Adipocyte (in vitro differentiated cells): ENCODE measurements around the gene SIDT2.
"Not testable (repeated sequence)": the region's sequence is repeated elsewhere in the genome, so short reads cannot be mapped to it uniquely, and the experiment has no call there.

Experiments used
- DNase-seq: peaks from one replicate; pipeline ENCODE4 v3.0.0-alpha.2; 2015; ENCODE audit warnings: low read depth
- H3K27me3 ChIP-seq: replicated peaks from 2 replicates; pipeline ENCODE4 v1.7.0; 2013; ENCODE audit warnings: mild to moderate bottlenecking, low read length, moderate library complexity; ENCODE audit not compliant: control insufficient read depth, insufficient read depth
- H3K36me3 ChIP-seq: 2 replicates; pipeline ENCODE4 v1.7.0; 2013; ENCODE audit warnings: low read length, mild to moderate bottlenecking, moderate library complexity; ENCODE audit not compliant: control insufficient read depth, insufficient read depth, severe bottlenecking
- H3K4me1 ChIP-seq: 2 replicates; pipeline ENCODE4 v1.7.0; 2013; ENCODE audit warnings: mild to moderate bottlenecking, low read length, moderate library complexity; ENCODE audit not compliant: control insufficient read depth, insufficient read depth
- H3K4me3 ChIP-seq: 2 replicates; pipeline ENCODE4 v1.7.0; 2013; ENCODE audit warnings: mild to moderate bottlenecking, low read length, moderate library complexity
- H3K9ac ChIP-seq: 2 replicates; pipeline ENCODE4 v1.7.0; 2013; ENCODE audit warnings: mild to moderate bottlenecking, low read length, moderate library complexity
- H3K9me3 ChIP-seq: 2 replicates; pipeline ENCODE4 v1.7.0; 2013; ENCODE audit warnings: mild to moderate bottlenecking, low read length, moderate library complexity; ENCODE audit not compliant: control insufficient read depth

The SIDT2 gene

DNA sequence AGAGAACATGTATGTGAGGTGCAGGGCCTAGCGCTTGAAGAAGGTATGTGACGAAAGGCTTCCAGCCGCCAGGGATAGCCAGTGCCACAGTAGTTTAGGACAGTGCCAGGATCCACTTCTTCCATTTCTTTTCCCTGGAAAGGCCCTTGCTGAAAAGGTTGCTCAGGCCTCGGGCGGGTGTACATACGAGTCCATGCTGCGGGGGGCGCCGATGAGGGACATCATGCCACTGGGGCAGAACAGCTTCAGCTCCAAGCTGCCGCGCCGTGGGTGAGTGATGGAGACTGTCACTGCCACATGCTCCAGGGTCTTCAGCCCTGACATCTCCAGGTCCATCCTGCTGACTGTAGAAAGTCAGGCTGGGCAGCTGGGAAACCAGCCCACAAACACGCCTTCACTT, 30.2 kb downstream of the SIDT2 start:
- not testable (repeated sequence) for DNase-seq, H3K4me3 ChIP-seq, H3K9me3 ChIP-seq, H3K27me3 ChIP-seq, H3K9ac ChIP-seq
- Histone ChIP-seq H3K4me1 (peaks cover 18% of the 10 kb centered on the region), H3K36me3 (peaks cover 37% of the 10 kb centered on the region)

DNA sequence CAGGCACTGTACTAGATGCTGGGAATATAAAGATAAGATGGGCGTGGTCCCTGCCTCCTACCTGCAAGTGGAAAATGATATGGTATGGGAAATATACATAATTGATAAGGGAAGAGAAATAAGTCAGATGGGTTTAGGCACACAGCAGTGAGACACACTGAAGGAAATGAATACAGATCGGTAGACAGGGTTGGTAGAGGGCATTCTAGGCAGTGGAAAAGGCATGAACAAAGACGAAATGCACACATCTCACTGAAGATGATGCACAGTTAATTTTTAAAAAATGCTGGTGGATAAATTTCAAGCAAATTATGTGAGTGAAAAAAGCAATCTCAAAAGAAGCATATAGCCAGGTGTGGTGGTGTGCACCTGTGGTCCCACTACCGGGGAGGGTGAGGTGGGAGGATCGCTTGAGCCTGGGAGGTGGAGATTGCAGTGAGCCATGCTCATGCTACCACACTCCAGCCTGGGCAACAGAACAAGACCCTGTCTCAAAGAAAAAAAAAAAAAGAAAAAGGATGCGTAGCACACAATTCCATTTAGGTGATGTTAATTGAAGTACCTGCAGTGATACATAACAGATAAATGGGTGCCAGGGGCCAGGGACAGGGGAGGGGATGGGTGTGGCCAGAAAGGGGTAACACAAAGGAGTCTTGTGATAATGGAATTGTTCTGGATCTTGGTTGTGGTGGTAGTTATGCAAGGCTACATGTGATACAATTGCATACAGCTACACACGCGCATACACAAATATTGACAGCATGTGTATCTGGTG, 31.0 kb downstream of the SIDT2 start:
- H3K36me3 ChIP-seq = peaks cover 36% of the 10 kb centered on the region
- not testable (repeated sequence) for H3K27me3 ChIP-seq, H3K9ac ChIP-seq, H3K9me3 ChIP-seq, DNase-seq, H3K4me3 ChIP-seq
- H3K4me1 ChIP-seq = peaks cover 18% of the 10 kb centered on the region

- H3K4me1 ChIP-seq = peaks cover 8% of the 10 kb centered on the region
These were observed 32.1 kb downstream of the SIDT2 start for GRCh38 chr11:117210620-117211019.

DNA sequence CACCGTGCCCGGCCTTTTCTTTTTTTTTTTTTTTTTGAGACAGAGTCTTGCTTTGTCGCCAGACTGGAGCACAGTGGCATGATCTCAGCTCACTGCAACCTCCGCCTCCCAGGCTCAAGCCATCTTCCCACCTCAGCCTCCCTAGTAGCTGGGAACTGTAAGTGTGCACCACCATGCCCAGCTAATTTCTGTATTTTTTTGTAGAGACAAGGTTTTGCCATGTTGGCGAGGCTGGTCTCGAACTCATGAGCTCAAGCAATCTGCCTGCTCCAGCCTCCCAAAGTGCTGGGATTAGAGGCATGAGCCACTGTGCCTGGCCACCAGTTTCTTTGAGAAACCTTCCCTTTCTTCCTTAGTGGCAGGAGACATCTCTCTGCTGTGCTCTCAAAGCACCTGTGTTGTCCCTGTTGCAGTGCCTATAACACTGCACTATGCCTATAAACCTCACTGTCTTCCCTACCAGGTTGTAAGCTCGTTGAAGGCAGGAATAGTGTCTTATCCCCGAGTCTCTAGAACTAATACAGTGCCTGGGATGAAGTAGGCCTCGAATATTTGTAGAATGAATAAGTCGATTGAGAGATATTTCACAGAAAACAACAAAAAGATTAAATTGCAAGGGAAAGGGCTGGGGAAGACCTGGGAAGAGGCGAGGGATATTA, 34.3 kb downstream of the SIDT2 start:
- no peaks in the 10 kb centered on the region for H3K27me3 ChIP-seq
- peaks cover 23% of the 10 kb centered on the region for H3K4me1 ChIP-seq
- no peak overlapping the region for H3K9ac ChIP-seq
- no peak overlapping the region for H3K4me3 ChIP-seq
- DNase-seq = no peak
- no peaks in the 10 kb centered on the region for H3K9me3 ChIP-seq
- peaks cover 34% of the 10 kb centered on the region for H3K36me3 ChIP-seq

More at GRCh38 chr11:117210620-117211019, 32.1 kb downstream of the SIDT2 start:
- no peaks in the 10 kb centered on the region for H3K9me3 ChIP-seq
- H3K9ac ChIP-seq = no peak overlapping the region
- H3K27me3 ChIP-seq = no peaks in the 10 kb centered on the region
- H3K4me3 ChIP-seq = no peak overlapping the region
- peaks cover 31% of the 10 kb centered on the region for H3K36me3 ChIP-seq
- no peak for DNase-seq

- Histone ChIP-seq H3K27me3 (no peaks in the 10 kb centered on the region), H3K4me3 (no peak overlapping the region), H3K9me3 (no peaks in the 10 kb centered on the region), H3K9ac (peak overlapping the region; percentile 29), H3K36me3 (peaks cover 44% of the 10 kb centered on the region), H3K4me1 (peaks cover 40% of the 10 kb centered on the region)
- DNase-seq = no peak
These were observed 36.0 kb downstream of the SIDT2 start for GRCh38 chr11:117214404-117215110.

DNA sequence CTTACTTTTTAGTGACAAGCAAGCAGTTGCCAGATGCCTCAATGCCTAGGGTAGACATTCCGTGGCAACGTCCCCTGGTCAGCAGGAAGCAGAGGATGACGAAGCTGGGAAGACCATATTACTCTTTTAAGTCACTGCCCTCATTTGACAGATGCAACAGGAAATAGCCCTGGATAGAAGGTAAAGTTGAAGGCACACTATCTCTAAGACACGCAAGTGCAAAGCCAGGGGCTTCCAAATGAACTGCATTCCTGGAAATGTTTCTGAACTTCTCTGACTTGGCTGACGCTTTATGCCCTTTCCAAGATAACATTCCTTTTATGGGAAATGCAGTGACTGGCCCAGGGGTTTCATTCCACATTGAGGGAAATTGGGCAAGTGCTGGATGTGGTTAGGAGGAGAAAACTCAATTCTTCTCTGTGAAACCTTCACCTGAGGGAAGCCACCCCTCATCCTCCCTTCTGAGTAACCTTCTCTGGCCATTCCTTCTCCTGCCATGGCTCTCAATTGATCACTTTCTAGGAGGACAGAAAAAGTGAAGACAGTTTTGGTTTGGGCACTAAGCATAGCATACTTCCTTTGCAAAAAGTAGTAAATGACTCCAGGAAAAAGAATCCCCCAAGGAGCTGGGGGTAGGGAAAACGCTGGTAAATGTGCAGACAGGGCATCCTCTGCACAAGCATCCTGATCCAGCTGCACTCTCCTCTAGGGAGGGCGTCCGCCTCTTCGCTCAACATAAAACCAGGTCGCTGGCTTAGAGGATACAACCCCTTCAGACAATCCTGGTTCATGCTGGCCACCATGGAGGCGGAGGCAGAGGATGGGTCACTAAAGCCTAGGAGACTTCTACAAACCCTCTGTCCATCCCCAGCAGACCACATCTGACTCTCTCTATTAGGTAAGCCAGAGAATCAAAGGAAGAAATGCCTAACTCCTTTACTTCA, 38.9 kb downstream of the SIDT2 start:
- Histone ChIP-seq H3K36me3 (peaks cover 35% of the 10 kb centered on the region), H3K27me3 (no peaks in the 10 kb centered on the region), H3K4me3 (peak overlapping the region; percentile 38), H3K9me3 (no peaks in the 10 kb centered on the region), H3K4me1 (peaks cover 68% of the 10 kb centered on the region), H3K9ac (peak overlapping the region; percentile 80)
- peak; percentile 54 for DNase-seq

GRCh38 chr11:117218133-117218915, 39.8 kb downstream of the SIDT2 start:
- peak overlapping the region; percentile 80 for H3K9ac ChIP-seq
- peaks cover 35% of the 10 kb centered on the region for H3K36me3 ChIP-seq
- no peak for DNase-seq
- peaks cover 75% of the 10 kb centered on the region for H3K4me1 ChIP-seq
- H3K4me3 ChIP-seq = no peak overlapping the region
- H3K9me3 ChIP-seq = no peaks in the 10 kb centered on the region
- H3K27me3 ChIP-seq = no peaks in the 10 kb centered on the region

- peak overlapping the region; percentile 80 for H3K9ac ChIP-seq
- DNase-seq = no peak
- peaks cover 38% of the 10 kb centered on the region for H3K36me3 ChIP-seq
- H3K4me1 ChIP-seq = peaks cover 76% of the 10 kb centered on the region
- no peaks in the 10 kb centered on the region for H3K27me3 ChIP-seq
- H3K9me3 ChIP-seq = no peaks in the 10 kb centered on the region
- no peak overlapping the region for H3K4me3 ChIP-seq
These were observed 40.5 kb downstream of the SIDT2 start for GRCh38 chr11:117219001-117219400.

DNA sequence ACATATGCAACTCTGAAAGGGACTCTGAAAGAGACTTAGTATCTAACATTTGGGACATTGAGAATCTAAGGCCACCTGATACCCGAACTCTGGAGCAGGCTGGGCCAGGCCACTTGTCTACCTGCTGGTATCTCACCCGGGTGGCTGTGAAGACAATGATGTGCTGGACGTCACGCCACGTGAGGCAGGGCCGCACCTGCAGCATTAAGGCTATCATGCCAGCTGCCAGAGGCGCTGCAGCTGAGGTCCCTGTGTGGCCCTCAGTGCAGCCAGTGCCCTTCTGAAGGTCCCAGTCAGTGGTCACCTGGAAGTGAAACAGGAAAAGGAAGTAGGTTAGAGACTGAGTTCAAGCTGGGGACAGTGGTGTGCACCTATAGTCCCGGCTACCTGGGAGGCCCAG, 40.9 kb downstream of the SIDT2 start:
- H3K36me3 ChIP-seq = peaks cover 38% of the 10 kb centered on the region
- H3K9ac ChIP-seq = peak overlapping the region; percentile 93
- no peak overlapping the region for H3K4me3 ChIP-seq
- H3K4me1 ChIP-seq = peaks cover 73% of the 10 kb centered on the region
- no peaks in the 10 kb centered on the region for H3K27me3 ChIP-seq
- DNase-seq = no peak
- no peaks in the 10 kb centered on the region for H3K9me3 ChIP-seq

DNA sequence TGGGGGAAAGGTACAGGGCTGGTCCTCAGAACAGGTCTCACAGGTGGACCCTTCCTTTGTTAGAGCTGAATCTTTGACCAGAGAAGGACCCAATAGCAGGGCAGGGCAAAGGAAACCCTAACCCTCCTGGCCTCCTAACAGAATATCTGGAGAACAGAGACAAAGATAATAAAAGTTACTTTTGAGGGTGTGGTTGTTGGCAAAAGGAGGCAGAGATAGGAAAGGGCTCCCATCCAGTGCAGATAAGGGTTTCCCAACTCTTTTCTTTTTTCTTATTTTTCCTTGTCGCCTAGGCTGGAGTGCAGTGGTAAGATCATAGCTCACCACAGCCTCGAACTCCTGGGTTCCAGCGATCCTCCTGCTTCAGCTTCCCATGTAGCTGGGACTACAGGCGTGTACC, 41.5 kb downstream of the SIDT2 start:
- Histone ChIP-seq H3K36me3 (peaks cover 32% of the 10 kb centered on the region), H3K27me3 (no peaks in the 10 kb centered on the region), H3K4me3 (peak overlapping the region; percentile 22), H3K4me1 (peaks cover 77% of the 10 kb centered on the region), H3K9ac (peak overlapping the region; percentile 93), H3K9me3 (no peaks in the 10 kb centered on the region)
- DNase-seq = no peak
